Fibroblast of the aortic adventitia (primary cell): ENCODE results near the gene UBE2Q1. TPM values are rescaled to one million over a fixed set of nuclear protein-coding genes. Genes with fewer than 3 reads are reported as not detected.

ENCODE experiments used
- DNase-seq: peaks from one replicate; pipeline ENCODE4 v3.0.0-alpha.2; 2010; ENCODE audit warnings: low read depth
- H3K4me3 ChIP-seq: 2 replicates; pipeline ENCODE4 v1.5.1; 2011; ENCODE audit warnings: low read depth, mild to moderate bottlenecking, control low read depth, low read length, moderate library complexity
- total RNA-seq: library from RNA; depleted of rRNA; stranded (reverse); fragments of >200 nt; gene quantifications from 2 replicates; pipeline ENCODE4 v1.2.3, GENCODE V29; 2012; ENCODE audit warnings: low replicate concordance
- TF ChIP-seq, protein P1 (sequence below): IDR thresholded peaks from 2 replicates; pipeline ENCODE4 v1.5.1; 2011; ENCODE audit warnings: mild to moderate bottlenecking, low read length, control low read depth, inconsistent platforms; ENCODE audit not compliant: insufficient read depth

Gene UBE2Q1
- total RNA-seq, 1 donor = 26.1 TPM

DNA sequence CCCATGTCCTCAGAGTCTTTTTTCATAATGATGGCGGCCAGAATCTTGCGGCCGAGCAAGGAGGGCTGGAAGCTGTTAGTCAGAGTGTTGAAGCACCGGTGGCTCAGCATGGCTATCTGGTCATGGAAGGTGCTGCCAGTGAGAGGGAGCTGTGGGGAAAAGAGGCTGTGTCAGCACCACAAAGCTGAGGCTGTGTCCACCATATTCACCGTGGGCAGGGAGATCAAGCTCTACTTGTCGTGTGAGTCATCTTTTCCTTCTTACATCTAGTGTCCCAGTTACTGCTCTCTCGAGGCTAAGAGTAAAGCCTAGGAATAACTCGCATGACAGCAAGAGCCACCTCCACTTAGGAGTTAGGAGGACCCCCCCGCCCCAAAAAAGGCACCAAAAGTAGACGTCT is 31.3 kb upstream of the UBE2Q1 start:
- DNase-seq = no peak
- H3K4me3 ChIP-seq = no peak overlapping the region
- TF ChIP-seq, protein P1, sequence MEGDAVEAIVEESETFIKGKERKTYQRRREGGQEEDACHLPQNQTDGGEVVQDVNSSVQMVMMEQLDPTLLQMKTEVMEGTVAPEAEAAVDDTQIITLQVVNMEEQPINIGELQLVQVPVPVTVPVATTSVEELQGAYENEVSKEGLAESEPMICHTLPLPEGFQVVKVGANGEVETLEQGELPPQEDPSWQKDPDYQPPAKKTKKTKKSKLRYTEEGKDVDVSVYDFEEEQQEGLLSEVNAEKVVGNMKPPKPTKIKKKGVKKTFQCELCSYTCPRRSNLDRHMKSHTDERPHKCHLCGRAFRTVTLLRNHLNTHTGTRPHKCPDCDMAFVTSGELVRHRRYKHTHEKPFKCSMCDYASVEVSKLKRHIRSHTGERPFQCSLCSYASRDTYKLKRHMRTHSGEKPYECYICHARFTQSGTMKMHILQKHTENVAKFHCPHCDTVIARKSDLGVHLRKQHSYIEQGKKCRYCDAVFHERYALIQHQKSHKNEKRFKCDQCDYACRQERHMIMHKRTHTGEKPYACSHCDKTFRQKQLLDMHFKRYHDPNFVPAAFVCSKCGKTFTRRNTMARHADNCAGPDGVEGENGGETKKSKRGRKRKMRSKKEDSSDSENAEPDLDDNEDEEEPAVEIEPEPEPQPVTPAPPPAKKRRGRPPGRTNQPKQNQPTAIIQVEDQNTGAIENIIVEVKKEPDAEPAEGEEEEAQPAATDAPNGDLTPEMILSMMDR = no peak

DNA sequence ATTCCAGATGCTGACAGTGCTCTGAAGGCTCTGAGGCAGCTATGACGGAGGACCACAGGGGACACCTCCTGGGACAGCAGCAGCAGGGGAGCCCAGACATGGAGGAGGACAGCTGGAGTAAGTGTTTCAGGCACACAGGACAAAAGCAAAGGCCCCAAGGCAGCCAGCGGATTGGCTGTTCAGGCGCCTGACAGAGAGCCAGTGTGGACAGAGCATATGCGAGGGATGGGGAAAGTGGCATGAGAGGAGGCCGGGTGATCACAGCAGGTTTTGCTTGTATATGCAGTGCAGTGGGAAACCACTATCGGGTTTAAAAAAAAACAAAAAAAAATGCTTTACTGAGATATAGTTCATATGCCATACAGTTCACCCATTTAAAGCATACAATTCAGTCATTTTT is 28.2 kb upstream of the UBE2Q1 start:
- H3K4me3 ChIP-seq = no peak overlapping the region
- no peak for DNase-seq
- TF ChIP-seq, protein P1 = no peak

DNA sequence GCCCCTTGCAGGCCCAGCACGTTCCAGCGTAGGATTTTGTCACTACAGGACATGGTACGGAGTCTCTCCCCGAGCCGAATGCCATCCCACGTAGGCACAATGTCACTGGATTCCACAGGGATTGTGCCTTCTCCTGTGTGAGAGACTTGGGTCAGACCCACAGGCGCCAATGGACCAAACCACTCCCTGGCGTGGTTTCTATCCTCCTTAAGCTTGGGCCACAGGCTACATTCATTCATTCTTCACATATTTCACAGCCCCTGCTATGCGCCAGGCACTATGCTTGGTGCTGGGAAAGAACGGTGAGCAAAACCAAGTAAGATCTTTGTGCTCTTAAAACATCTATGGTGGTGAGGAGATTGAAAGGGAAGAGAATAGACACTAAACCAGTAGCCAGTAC is 27.8 kb upstream of the UBE2Q1 start:
- no peak for DNase-seq
- TF ChIP-seq, protein P1 = no peak
- H3K4me3 ChIP-seq = no peak overlapping the region

DNA sequence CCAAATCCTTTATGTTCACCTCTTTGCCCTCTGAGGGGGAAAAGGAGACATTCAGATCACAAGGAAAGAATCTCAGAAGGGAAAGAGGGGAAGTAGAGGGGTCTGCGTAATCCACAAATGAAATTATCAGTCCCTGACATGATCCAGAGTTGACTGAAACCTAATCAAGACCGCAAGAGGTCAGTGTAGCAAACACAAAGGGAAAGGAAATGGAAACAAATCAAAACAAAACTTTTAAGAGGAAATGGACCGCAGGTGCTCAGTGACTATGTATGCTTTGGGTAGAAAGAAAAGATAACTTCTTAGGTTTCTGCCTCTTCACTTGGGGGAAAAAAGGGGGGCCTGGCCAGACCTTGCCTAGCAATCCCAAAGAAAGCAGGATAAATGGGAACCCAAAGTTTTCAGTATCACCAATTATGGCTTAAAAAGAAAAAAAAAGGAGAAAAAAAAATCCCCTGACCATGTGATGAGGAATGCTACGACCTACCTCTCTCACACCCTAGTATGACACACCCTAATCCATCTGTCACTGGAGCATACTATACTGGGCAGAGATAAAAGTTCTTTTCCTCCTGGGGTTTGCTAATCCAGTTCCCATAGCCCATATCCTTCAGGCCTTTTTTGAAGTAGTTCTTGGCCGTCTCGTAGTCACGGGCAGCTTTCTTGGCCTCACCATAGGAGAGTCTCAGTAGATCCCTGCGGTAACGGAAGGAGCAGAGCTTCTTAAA is 26.0 kb upstream of the UBE2Q1 start:
- no peak for DNase-seq

DNA sequence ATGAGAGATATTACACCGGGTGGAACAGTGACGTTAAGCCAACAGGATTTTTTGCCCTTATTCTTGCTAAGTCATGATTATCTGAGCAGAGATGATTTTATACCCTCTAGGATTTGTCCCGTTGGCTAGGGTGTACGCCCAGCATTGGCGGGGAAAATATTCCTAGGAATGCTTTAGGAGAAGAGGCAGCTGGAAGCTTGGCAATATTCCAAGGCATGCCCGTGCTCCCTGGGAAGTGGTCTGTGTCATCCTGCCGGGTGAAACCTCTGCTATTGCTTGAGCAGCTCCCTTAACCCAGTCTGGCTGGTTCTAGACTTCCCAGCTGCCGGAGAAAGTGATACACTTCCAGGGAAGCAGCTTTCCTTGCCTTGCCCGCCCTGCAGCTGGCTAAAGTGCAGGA is 25.3 kb upstream of the UBE2Q1 start:
- no peak overlapping the region for H3K4me3 ChIP-seq
- DNase-seq = peak; percentile 33
- TF ChIP-seq, protein P1 = no peak

More for the DNA sequence above, 26.0 kb upstream of the UBE2Q1 start:
- TF ChIP-seq, protein P1 = no peak
- no peak overlapping the region for H3K4me3 ChIP-seq

DNA sequence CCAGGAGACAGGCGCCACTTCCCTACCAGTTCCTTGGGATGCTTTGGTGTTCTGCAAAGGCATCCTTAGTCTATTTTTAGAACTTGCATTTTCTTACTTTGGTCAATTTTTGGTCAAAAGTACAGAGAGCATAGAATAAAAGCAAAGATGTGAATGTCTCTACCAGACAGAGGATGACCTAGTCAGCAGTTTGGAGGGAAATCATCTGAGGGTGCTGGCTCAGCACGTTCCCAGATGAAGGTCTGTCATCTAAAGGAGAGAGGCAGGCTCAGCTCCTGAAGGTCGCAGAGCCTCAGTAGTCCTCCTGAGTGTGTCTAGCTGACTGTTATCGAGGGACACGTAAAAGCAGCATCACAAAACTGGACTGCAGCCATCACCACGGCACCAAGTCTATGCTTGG is 24.4 kb upstream of the UBE2Q1 start:
- TF ChIP-seq, protein P1 = no peak
- H3K4me3 ChIP-seq = no peak overlapping the region
- DNase-seq = no peak

DNA sequence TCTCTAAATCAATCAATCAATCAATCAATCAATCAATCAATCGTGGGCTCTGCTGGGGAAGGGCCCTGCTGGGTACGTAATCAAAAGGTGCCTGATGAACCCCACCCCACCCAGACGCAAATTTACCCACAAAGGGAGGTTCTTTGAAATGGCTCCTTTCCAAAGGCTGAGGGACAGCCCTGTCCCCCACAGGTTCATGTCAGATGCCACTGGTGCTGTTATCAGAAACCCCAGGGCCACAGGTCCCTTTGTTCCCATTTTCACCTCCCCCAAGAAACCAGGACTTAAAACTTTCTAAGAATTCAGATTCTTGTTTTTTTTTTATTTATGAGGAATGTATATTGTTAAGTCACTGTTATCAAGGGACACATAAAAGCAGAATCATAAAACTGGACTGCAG is 23.3 kb upstream of the UBE2Q1 start:
- no peak overlapping the region for H3K4me3 ChIP-seq
- no peak for DNase-seq
- TF ChIP-seq, protein P1 = no peak
